ENCODE results near the gene IGHMBP2. TPM values are rescaled to one million over a fixed set of nuclear protein-coding genes. Genes with fewer than 3 reads are reported as not detected.
"Not testable (repeated sequence)": the region's sequence is repeated elsewhere in the genome, so short reads cannot be mapped to it uniquely, and the experiment has no call there.

The IGHMBP2 gene
- total RNA-seq, 2 experiments from 2014 or later, result 17.5 to 37.9 TPM

DNA sequence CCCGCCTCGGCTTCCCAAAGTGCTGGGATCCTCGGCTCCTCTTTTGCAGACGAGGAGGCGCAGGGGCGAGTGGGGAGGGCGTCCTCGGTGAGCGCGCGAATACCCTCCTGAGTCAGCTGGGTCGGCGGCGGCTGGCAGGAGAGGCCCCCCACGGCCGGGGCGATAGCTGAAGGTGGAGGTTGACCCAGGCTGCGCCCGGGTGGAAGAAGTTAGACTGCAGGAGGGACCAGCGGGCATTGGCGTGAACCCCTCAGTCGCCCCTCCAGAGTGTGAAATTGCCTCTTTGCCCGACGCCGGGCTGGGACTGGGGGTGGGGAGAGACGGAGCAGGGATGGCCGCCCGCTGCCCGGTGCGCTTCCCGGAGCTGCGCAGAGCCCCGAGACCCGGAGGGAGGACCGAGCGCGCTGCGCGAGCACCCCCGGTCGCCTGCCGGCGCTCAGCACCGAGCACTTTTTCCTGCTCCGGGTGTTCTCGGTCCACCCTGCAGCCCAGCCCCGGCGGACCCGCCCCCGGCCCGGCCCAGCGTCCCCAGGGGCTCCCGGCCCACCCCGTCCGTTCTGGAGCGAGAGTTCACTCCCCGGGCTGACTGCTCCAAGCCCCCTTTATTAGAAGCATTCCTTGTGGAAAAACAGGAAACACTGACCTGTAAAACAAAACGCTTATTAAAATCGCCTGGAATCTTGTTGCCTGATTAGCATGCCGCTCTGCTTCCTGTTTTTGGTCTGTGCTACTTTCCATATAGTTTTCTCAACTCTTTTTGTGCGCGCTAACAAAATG lies 48.3 kb upstream of the IGHMBP2 start:
- DNase-seq (ENCODE audit: low spot score), result no peak
- intact Hi-C loops (cut with micrococcal nuclease; ENCODE audit: unreplicated experiment), result no loop called here
- POLR2A ChIA-PET, result no interaction called here
- H3K4me2 ChIP-seq (ENCODE audit: low read length), result 0 out of 2 replicates have a peak overlapping the region, but pooled peaks have one; percentile 2
- CTCF ChIA-PET (ENCODE audit: unreplicated experiment), result no interaction called here
- peak overlapping the region; percentile 24 for H3K4me3 ChIP-seq (ENCODE audit: low read depth, low read length, poor library complexity, severe bottlenecking)
- TF ChIP-seq EZH2phosphoT487 (IDR thresholded peaks at IDR 0.05; ENCODE audit: borderline replicate concordance, low read depth, low read length), result no peak
- TF ChIP-seq, protein P1, sequence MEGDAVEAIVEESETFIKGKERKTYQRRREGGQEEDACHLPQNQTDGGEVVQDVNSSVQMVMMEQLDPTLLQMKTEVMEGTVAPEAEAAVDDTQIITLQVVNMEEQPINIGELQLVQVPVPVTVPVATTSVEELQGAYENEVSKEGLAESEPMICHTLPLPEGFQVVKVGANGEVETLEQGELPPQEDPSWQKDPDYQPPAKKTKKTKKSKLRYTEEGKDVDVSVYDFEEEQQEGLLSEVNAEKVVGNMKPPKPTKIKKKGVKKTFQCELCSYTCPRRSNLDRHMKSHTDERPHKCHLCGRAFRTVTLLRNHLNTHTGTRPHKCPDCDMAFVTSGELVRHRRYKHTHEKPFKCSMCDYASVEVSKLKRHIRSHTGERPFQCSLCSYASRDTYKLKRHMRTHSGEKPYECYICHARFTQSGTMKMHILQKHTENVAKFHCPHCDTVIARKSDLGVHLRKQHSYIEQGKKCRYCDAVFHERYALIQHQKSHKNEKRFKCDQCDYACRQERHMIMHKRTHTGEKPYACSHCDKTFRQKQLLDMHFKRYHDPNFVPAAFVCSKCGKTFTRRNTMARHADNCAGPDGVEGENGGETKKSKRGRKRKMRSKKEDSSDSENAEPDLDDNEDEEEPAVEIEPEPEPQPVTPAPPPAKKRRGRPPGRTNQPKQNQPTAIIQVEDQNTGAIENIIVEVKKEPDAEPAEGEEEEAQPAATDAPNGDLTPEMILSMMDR (conservative IDR thresholded peaks at IDR 0.05; ENCODE audit: low read length), result no peak
- no peak overlapping the region for H3K27ac ChIP-seq (ENCODE audit: low read depth, low read length, poor library complexity, severe bottlenecking)
- no peak overlapping the region for H2AFZ ChIP-seq (ENCODE audit: low read length)
- no peaks in the 10 kb centered on the region for H3K4me1 ChIP-seq (ENCODE audit: insufficient read depth, low read length, poor library complexity, severe bottlenecking)
- no peaks in the 10 kb centered on the region for H3K9me2 ChIP-seq (ENCODE audit: insufficient read depth, low read length)
- no peaks in the 10 kb centered on the region for H4K20me1 ChIP-seq (ENCODE audit: insufficient read depth, low read length)
- H3K9me3 ChIP-seq (ENCODE audit: low read length), result no peaks in the 10 kb centered on the region
- no peaks in the 10 kb centered on the region for H3K79me2 ChIP-seq (ENCODE audit: insufficient read depth, low read depth, low read length)
- no TSS peak for BruUV-seq (replicated peaks)
- no peaks in the 10 kb centered on the region for H3K36me3 ChIP-seq (ENCODE audit: insufficient read depth, low read length)

DNA sequence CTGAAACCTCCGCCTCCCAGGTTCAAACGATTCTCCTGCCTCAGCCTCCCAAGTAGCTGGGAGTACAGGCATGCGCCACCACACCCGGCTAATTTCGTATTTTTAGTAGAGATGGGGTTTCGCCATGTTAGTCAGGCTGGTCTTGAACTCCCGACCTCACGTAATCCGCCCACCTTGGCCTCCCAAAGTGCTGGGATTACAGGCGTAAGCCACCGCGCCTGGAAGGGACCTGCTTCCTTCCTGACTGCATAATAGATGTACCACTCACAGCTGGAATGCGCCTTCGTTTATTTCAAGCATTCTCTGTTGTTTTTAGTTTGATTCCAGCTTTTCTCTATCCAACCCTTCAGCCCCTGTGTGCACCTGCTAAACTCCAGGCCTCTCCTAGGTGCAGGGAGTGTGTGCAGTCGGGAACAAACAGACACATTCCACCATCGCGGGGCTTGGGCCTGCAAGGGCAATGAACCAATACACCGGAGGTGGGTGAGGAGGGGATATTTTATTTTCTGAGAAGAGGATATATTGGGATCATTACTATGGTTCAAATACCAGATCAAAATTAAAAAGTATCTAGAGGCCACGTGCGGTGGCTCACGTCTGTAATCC lies 47.2 kb upstream of the IGHMBP2 start:
- H3K9me3 ChIP-seq (ENCODE audit: low read length); BruUV-seq (replicated peaks); H3K27ac ChIP-seq (ENCODE audit: low read depth, low read length, poor library complexity, severe bottlenecking); H3K4me1 ChIP-seq (ENCODE audit: insufficient read depth, low read length, poor library complexity, severe bottlenecking); H3K4me3 ChIP-seq (ENCODE audit: low read depth, low read length, poor library complexity, severe bottlenecking); CTCF ChIA-PET (ENCODE audit: unreplicated experiment); H3K79me2 ChIP-seq (ENCODE audit: insufficient read depth, low read depth, low read length); H3K36me3 ChIP-seq (ENCODE audit: insufficient read depth, low read length); H3K4me2 ChIP-seq (ENCODE audit: low read length); H4K20me1 ChIP-seq (ENCODE audit: insufficient read depth, low read length); DNase-seq (ENCODE audit: low spot score); H3K9me2 ChIP-seq (ENCODE audit: insufficient read depth, low read length); POLR2A ChIA-PET; H2AFZ ChIP-seq (ENCODE audit: low read length); intact Hi-C loops (cut with micrococcal nuclease; ENCODE audit: unreplicated experiment): not testable (repeated sequence)

DNA sequence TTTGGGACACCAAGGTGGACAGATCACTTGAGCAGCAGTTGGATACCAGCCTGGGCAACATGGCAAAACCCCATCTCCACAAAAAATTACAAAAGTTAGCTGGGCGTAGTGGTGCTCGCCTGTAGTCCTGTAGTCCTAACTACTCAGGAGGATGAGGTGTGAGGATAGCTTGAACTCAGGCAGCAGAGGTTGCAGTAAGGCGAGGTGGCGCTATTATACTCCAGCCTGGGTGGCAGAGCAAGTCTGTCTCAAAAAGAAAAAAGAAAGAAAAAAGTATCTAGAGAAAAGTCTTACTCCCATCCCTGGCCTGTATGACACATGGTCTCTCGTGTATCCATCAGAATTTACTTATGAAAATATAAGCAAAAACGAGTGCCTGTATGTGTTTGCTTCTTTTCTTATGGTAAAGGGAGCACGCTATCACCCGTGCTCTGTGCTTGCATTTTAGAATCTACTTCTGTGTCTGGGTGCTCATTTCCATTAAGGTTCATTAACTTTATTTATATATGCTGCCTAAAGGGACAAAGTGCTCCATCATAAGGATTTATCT lies 46.6 kb upstream of the IGHMBP2 start:
- DNase-seq (ENCODE audit: low spot score), result no peak
- no peaks in the 10 kb centered on the region for H3K9me3 ChIP-seq (ENCODE audit: low read length)
- no peaks in the 10 kb centered on the region for H3K79me2 ChIP-seq (ENCODE audit: insufficient read depth, low read depth, low read length)
- H2AFZ ChIP-seq (ENCODE audit: low read length), result no peak overlapping the region
- no peak overlapping the region for H3K4me2 ChIP-seq (ENCODE audit: low read length)
- no peak overlapping the region for H3K27ac ChIP-seq (ENCODE audit: low read depth, low read length, poor library complexity, severe bottlenecking)
- intact Hi-C loops (cut with micrococcal nuclease; ENCODE audit: unreplicated experiment), result no loop called here
- H3K9me2 ChIP-seq (ENCODE audit: insufficient read depth, low read length), result no peaks in the 10 kb centered on the region
- ChIA-PET CTCF (ENCODE audit: unreplicated experiment) (no interaction called here), POLR2A (no interaction called here)
- no peaks in the 10 kb centered on the region for H3K36me3 ChIP-seq (ENCODE audit: insufficient read depth, low read length)
- no peaks in the 10 kb centered on the region for H4K20me1 ChIP-seq (ENCODE audit: insufficient read depth, low read length)
- TF ChIP-seq, protein P1 (conservative IDR thresholded peaks at IDR 0.05; ENCODE audit: low read length), result no peak
- TF ChIP-seq EZH2phosphoT487 (IDR thresholded peaks at IDR 0.05; ENCODE audit: borderline replicate concordance, low read depth, low read length), result no peak
- H3K4me3 ChIP-seq (ENCODE audit: low read depth, low read length, poor library complexity, severe bottlenecking), result no peak overlapping the region
- H3K4me1 ChIP-seq (ENCODE audit: insufficient read depth, low read length, poor library complexity, severe bottlenecking), result no peaks in the 10 kb centered on the region
- BruUV-seq (replicated peaks), result no TSS peak
